GM10847 (cell line): ENCODE measurements around the gene RANBP1.

ENCODE experiments used
- POLR2A ChIP-seq: IDR thresholded peaks from 2 replicates; pipeline ENCODE4 v1.6.1; 2011; ENCODE audit not compliant: insufficient read length; ENCODE audit errors: extremely low read depth

Gene RANBP1

GRCh38 chr22:20155330-20156041 is 39.6 kb downstream of the RANBP1 start:
- no peak for TF ChIP-seq POLR2A

- TF ChIP-seq POLR2A: no peak
Measured at GRCh38 chr22:20156042-20156389, 40.1 kb downstream of the RANBP1 start.

- no peak for TF ChIP-seq POLR2A
Measured at GRCh38 chr22:20156611-20157429, 40.9 kb downstream of the RANBP1 start.

- no peak for TF ChIP-seq POLR2A
Measured at GRCh38 chr22:20157430-20158183, 41.7 kb downstream of the RANBP1 start.

- TF ChIP-seq POLR2A: no peak
Measured at GRCh38 chr22:20158391-20159036, 42.6 kb downstream of the RANBP1 start.

GRCh38 chr22:20159076-20159475 is 43.2 kb downstream of the RANBP1 start:
- no peak for TF ChIP-seq POLR2A

GRCh38 chr22:20160041-20160440 is 44.1 kb downstream of the RANBP1 start:
- TF ChIP-seq POLR2A: no peak

- no peak for TF ChIP-seq POLR2A
Measured at GRCh38 chr22:20164863-20165262, 49.0 kb downstream of the RANBP1 start.

- no peak for TF ChIP-seq POLR2A
Measured at GRCh38 chr22:20165421-20165820, 49.5 kb downstream of the RANBP1 start.

- TF ChIP-seq POLR2A: no peak
Measured at GRCh38 chr22:20165913-20166312, 50.0 kb downstream of the RANBP1 start.

GRCh38 chr22:20166703-20167102 is 50.8 kb downstream of the RANBP1 start:
- TF ChIP-seq POLR2A: no peak

GRCh38 chr22:20167643-20168322 is 51.9 kb downstream of the RANBP1 start:
- no peak for TF ChIP-seq POLR2A

GRCh38 chr22:20169253-20169822 is 53.4 kb downstream of the RANBP1 start:
- no peak for TF ChIP-seq POLR2A

GRCh38 chr22:20170170-20170569 is 54.3 kb downstream of the RANBP1 start:
- TF ChIP-seq POLR2A: no peak

- no peak for TF ChIP-seq POLR2A
Measured at GRCh38 chr22:20171288-20172140, 55.6 kb downstream of the RANBP1 start.
